Measurements from ENCODE around the gene OR52I1.

Gene OR52I1

GRCh38 chr11:4644233-4644632 lies 50.4 kb downstream of the OR52I1 start:
- no peak overlapping the region for H3K27ac ChIP-seq
- TF ChIP-seq CTCF (IDR thresholded peaks at IDR 0.05) (no peak), ZFX (IDR thresholded peaks at IDR 0.05; ENCODE audit: borderline replicate concordance) (no peak)
